Spinal cord (tissue), 10 donors: Measurements from ENCODE around the gene PKN3. TPM values are rescaled to one million over a fixed set of nuclear protein-coding genes. Genes with fewer than 3 reads are reported as not detected.
"Not testable (repeated sequence)": the region's sequence is repeated elsewhere in the genome, so short reads cannot be mapped to it uniquely, and the experiment has no call there.

Experiments used
- DNase-seq, 6 donors: peaks; one replicate each; pipeline versions ENCODE4 v3.0.0 to v3.0.0-alpha.2; 2013 to 2015; ENCODE audit warnings: low spot score in 6 of 6, low read depth in 4 of 6
- H3K27ac ChIP-seq: one replicate; pipeline ENCODE4 v1.5.1; 2013; ENCODE audit warnings: low read depth, low read length, control low read depth
- H3K27me3 ChIP-seq: one replicate; pipeline ENCODE4 v1.6.1; 2013; ENCODE audit warnings: low read length; ENCODE audit not compliant: control insufficient read depth, insufficient read depth
- H3K36me3 ChIP-seq: one replicate; pipeline ENCODE4 v1.6.1; 2013; ENCODE audit warnings: low read length; ENCODE audit not compliant: control insufficient read depth, insufficient read depth
- H3K4me1 ChIP-seq: one replicate; pipeline ENCODE4 v1.6.1; 2013; ENCODE audit warnings: low read length; ENCODE audit not compliant: control insufficient read depth, insufficient read depth
- H3K4me3 ChIP-seq: one replicate; pipeline ENCODE4 v1.5.1; 2013; ENCODE audit warnings: low read depth, low read length, control low read depth
- H3K9me3 ChIP-seq: one replicate; pipeline ENCODE4 v1.6.1; 2013; ENCODE audit warnings: low read length; ENCODE audit not compliant: control insufficient read depth, insufficient read depth
- WGBS: methylation state at CpG from one replicate; pipeline ENCODE4 v1.1.5; 2013; ENCODE audit warnings: missing lambda C conversion rate; ENCODE audit not compliant: insufficient coverage; 5-methylcytosine and 5-hydroxymethylcytosine counted together
- polyA plus RNA-seq, 2 donors: library from polyadenylated mRNA; unstranded; fragments of 120-200 nt; gene quantifications; one replicate each; pipeline ENCODE4 v1.2.1, GENCODE V29; 2013; ENCODE audit not compliant: insufficient read length in 2 of 2
- total RNA-seq, 2 donors: library from RNA; depleted of rRNA in 1 of 2; stranded (reverse); fragments of 120-200 nt in 1 of 2; fragments of >200 nt in 1 of 2; gene quantifications; one replicate each; pipeline versions ENCODE4 v1.2.3 to v1.2.4, GENCODE V29; 2013 to 2014
- donor health status: healthy.

PKN3 gene
- total and polyA plus RNA-seq, 4 donors, result 1.1 to 5.9 (median 5.5) TPM

GRCh38 chr9:128689820-128690683 is 12.3 kb upstream of the PKN3 start:
- Histone ChIP-seq H3K27me3 (no peaks in the 10 kb centered on the region), H3K27ac (peak overlapping the region; percentile 64), H3K4me1 (peaks cover 15% of the 10 kb centered on the region), H3K9me3 (no peaks in the 10 kb centered on the region), H3K4me3 (peak overlapping the region; percentile 83), H3K36me3 (peaks cover 13% of the 10 kb centered on the region)
- DNase-seq, result peak in 2 of 6 donors; percentile 85 to 87
- under 1% methylated on average over 58 of the region's 83 CpGs for WGBS

GRCh38 chr9:128690684-128691034 is 11.6 kb upstream of the PKN3 start:
- no peak for DNase-seq
- peaks cover 15% of the 10 kb centered on the region for H3K4me1 ChIP-seq
- H3K36me3 ChIP-seq, result peaks cover 13% of the 10 kb centered on the region
- WGBS, result 7% methylated on average over 2 of the region's 5 CpGs
- no peak overlapping the region for H3K27ac ChIP-seq
- H3K9me3 ChIP-seq, result no peaks in the 10 kb centered on the region
- no peaks in the 10 kb centered on the region for H3K27me3 ChIP-seq
- H3K4me3 ChIP-seq, result peak overlapping the region; percentile 83

GRCh38 chr9:128693738-128694137 is 8.6 kb upstream of the PKN3 start:
- peaks cover 21% of the 10 kb centered on the region for H3K36me3 ChIP-seq
- 90% methylated on average over 2 of the region's 3 CpGs for WGBS
- H3K27me3 ChIP-seq, DNase-seq, H3K4me3 ChIP-seq, H3K9me3 ChIP-seq, H3K4me1 ChIP-seq, H3K27ac ChIP-seq: not testable (repeated sequence)

- peaks cover 4% of the 10 kb centered on the region for H3K4me1 ChIP-seq
- WGBS, result 100% methylated on average over 1 of the region's 6 CpGs
Measured at GRCh38 chr9:128694344-128694743, 8.0 kb upstream of the PKN3 start.

GRCh38 chr9:128696923-128697707 is 5.2 kb upstream of the PKN3 start:
- WGBS, result 40% methylated on average over 2 of the region's 8 CpGs

More at GRCh38 chr9:128694344-128694743, 8.0 kb upstream of the PKN3 start:
- H3K36me3 ChIP-seq, result peaks cover 21% of the 10 kb centered on the region
- no peaks in the 10 kb centered on the region for H3K27me3 ChIP-seq
- H3K27ac ChIP-seq, result no peak overlapping the region
- H3K4me3 ChIP-seq, result no peak overlapping the region
- H3K9me3 ChIP-seq, result no peaks in the 10 kb centered on the region
- DNase-seq, result no peak

GRCh38 chr9:128699096-128699795 is 3.1 kb upstream of the PKN3 start:
- not testable (repeated sequence) for H3K4me3 ChIP-seq, DNase-seq, H3K36me3 ChIP-seq, H3K27ac ChIP-seq, H3K27me3 ChIP-seq, H3K9me3 ChIP-seq
- peaks cover 18% of the 10 kb centered on the region for H3K4me1 ChIP-seq
- 97% methylated on average over 7 of the region's 30 CpGs for WGBS

More at GRCh38 chr9:128696923-128697707, 5.2 kb upstream of the PKN3 start:
- Histone ChIP-seq H3K4me3 (no peak overlapping the region), H3K4me1 (peaks cover 3% of the 10 kb centered on the region), H3K9me3 (no peaks in the 10 kb centered on the region), H3K27ac (no peak overlapping the region), H3K27me3 (no peaks in the 10 kb centered on the region), H3K36me3 (peaks cover 17% of the 10 kb centered on the region)
- DNase-seq, result no peak

GRCh38 chr9:128701227-128701854 is 962 bp upstream of the PKN3 start:
- 80% methylated on average over 10 of the region's 10 CpGs for WGBS
- H3K36me3 ChIP-seq, result peaks cover 13% of the 10 kb centered on the region
- DNase-seq, result no peak

GRCh38 chr9:128702949-128703615 is 779 bp downstream of the PKN3 start:
- no peak overlapping the region for H3K27ac ChIP-seq

More at GRCh38 chr9:128701227-128701854, 962 bp upstream of the PKN3 start:
- H3K4me1 ChIP-seq, result peaks cover 18% of the 10 kb centered on the region
- no peak overlapping the region for H3K4me3 ChIP-seq
- H3K27me3 ChIP-seq, result no peaks in the 10 kb centered on the region
- H3K27ac ChIP-seq, result no peak overlapping the region
- H3K9me3 ChIP-seq, result no peaks in the 10 kb centered on the region

More at GRCh38 chr9:128702949-128703615, 779 bp downstream of the PKN3 start:
- Histone ChIP-seq H3K36me3 (peaks cover 13% of the 10 kb centered on the region), H3K4me1 (peaks cover 18% of the 10 kb centered on the region), H3K9me3 (no peaks in the 10 kb centered on the region), H3K27me3 (no peaks in the 10 kb centered on the region), H3K4me3 (peak overlapping the region; percentile 43)
- peak in 2 of 6 donors; percentile 24 to 49 for DNase-seq
- 3% methylated on average over 55 of the region's 55 CpGs for WGBS
